ENCODE results near the gene BAZ2B. TPM values are rescaled to one million over a fixed set of nuclear protein-coding genes. Genes with fewer than 3 reads are reported as not detected.

Gene BAZ2B
- total RNA-seq, 1 experiment from 2014 or later: 54.9 TPM

DNA sequence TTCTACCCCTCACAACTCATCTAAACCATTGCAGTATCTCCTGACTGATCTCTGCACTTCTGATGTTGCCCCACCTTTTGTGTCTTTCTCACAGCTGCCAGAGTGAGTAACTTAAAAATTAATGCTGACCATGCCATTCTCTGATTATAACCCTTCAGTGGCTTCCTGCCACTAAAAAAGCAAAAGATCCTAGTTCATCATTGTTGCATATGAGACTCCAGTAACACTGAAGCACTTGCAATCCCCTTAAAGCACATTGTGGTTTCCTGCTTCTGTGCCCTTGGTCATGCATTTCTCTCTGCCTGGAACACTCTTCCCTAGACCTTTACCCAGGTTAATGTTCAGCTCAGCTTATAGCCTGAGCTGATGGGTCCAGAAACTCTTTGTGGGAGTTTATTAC lies 234.8 kb downstream of the BAZ2B start:
- DNase-seq: no peak
- no peaks in the 10 kb centered on the region for H3K27me3 Mint-ChIP-seq (ENCODE audit: low read depth)
- Histone ChIP-seq H2AK5ac (ENCODE audit: insufficient read length, low read length) (no peak overlapping the region), H3T11ph (ENCODE audit: low read length) (no peak overlapping the region), H2BK5ac (ENCODE audit: insufficient read length, low read length) (no peak overlapping the region), H3K56ac (ENCODE audit: insufficient read length, low read depth, low read length) (no peak overlapping the region), H2BK120ac (ENCODE audit: low read depth, low read length, poor library complexity, severe bottlenecking) (no peak overlapping the region), H2BK15ac (ENCODE audit: low read depth, low read length) (no peak overlapping the region), H3K4me1 (ENCODE audit: insufficient read depth, low read length) (no peaks in the 10 kb centered on the region), H2BK20ac (ENCODE audit: low read depth, low read length, poor library complexity, severe bottlenecking) (no peak overlapping the region), H3K23ac (ENCODE audit: insufficient read length, low read depth, low read length) (no peak overlapping the region), H2BK12ac (ENCODE audit: insufficient read length, low read depth, low read length) (no peak overlapping the region), H3K27ac (ENCODE audit: insufficient read length, low read depth, low read length) (no peak overlapping the region), H3K18ac (ENCODE audit: insufficient read length, low read depth, low read length) (no peak overlapping the region), H4K8ac (replicated peaks; ENCODE audit: insufficient read length, low read depth, low read length) (no peak overlapping the region), H3K79me1 (ENCODE audit: insufficient read depth, low read depth, low read length, poor library complexity, severe bottlenecking) (no peaks in the 10 kb centered on the region), H4K91ac (ENCODE audit: insufficient read length, low read depth, low read length) (no peak overlapping the region), H3K4me2 (ENCODE audit: insufficient read depth, insufficient read length, low read length) (no peak overlapping the region), H4K20me1 (ENCODE audit: control insufficient read depth, insufficient read depth, insufficient read length) (no peaks in the 10 kb centered on the region), H4K5ac (ENCODE audit: insufficient read length, low read depth, low read length) (no peak overlapping the region), H3K14ac (ENCODE audit: insufficient read depth, low read length) (no peak overlapping the region), H3K27me3 (ENCODE audit: insufficient read depth, low read length) (no peaks in the 10 kb centered on the region), H3K9ac (ENCODE audit: extremely low read depth, insufficient read length, low read length) (no peak overlapping the region), H3K79me2 (ENCODE audit: insufficient read depth, low read length) (no peaks in the 10 kb centered on the region), H3K9me3 (ENCODE audit: control insufficient read depth, low read depth, low read length) (no peaks in the 10 kb centered on the region), H2AFZ (ENCODE audit: low read length) (no peak overlapping the region), H3K4ac (ENCODE audit: low read depth, low read length) (no peak overlapping the region), H3K23me2 (ENCODE audit: insufficient read length, low read depth, low read length, poor library complexity, severe bottlenecking) (no peaks in the 10 kb centered on the region)
- no peak overlapping the region for H3K4me3 Mint-ChIP-seq
- H3K4me1 Mint-ChIP-seq: no peaks in the 10 kb centered on the region; a peak in 1 of 4 replicates
- H3K36me3 Mint-ChIP-seq (ENCODE audit: insufficient read depth in 1 of 3, low read depth in 3 of 3): peaks cover 4 to 6% (median 6%) of the 10 kb centered on the region in 3 experiments; a peak in 5 of 7 replicates
- H3K9me3 Mint-ChIP-seq: no peaks in the 10 kb centered on the region
- TF ChIP-seq, protein P1, sequence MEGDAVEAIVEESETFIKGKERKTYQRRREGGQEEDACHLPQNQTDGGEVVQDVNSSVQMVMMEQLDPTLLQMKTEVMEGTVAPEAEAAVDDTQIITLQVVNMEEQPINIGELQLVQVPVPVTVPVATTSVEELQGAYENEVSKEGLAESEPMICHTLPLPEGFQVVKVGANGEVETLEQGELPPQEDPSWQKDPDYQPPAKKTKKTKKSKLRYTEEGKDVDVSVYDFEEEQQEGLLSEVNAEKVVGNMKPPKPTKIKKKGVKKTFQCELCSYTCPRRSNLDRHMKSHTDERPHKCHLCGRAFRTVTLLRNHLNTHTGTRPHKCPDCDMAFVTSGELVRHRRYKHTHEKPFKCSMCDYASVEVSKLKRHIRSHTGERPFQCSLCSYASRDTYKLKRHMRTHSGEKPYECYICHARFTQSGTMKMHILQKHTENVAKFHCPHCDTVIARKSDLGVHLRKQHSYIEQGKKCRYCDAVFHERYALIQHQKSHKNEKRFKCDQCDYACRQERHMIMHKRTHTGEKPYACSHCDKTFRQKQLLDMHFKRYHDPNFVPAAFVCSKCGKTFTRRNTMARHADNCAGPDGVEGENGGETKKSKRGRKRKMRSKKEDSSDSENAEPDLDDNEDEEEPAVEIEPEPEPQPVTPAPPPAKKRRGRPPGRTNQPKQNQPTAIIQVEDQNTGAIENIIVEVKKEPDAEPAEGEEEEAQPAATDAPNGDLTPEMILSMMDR (conservative IDR thresholded peaks at IDR 0.05): no peak
- H3K27ac Mint-ChIP-seq: no peak overlapping the region

All from H9 (cell line).